ENCODE results near the gene FMNL2. TPM values are rescaled to one million over a fixed set of nuclear protein-coding genes. Genes with fewer than 3 reads are reported as not detected.
A peak's percentile ranks its signal among the peaks of the same experiment; 100 is the strongest.

The FMNL2 gene
- total and polyA plus RNA-seq, 2 of the 4 experiments (the other 2 are of a cell fraction), result 10.9 to 11.4 TPM

DNA sequence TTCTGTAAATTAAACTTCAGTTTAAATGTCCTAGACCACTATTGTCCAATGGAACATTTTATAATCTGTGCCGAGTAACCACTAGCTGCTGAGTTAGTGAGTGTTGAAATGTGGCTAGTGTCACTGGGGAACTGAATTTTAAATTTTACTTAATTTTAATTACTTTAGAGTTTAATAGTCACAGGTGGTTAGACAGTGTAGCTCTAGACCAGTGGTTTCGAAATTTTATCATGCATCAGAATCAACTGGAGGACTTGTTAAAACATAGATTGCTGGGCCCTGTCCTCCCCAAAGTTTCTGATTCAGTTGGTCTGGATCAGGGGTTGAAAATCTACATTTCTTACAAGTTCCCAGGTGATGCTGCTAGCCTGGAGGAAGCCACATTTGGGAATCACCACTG, 110.4 kb downstream of the FMNL2 start:
- Histone ChIP-seq H3K56ac (ENCODE audit: extremely low read depth, insufficient read depth, low read length) (no peak overlapping the region), H2BK15ac (ENCODE audit: low read depth, low read length) (no peak overlapping the region), H4K91ac (ENCODE audit: insufficient read depth, low read depth, low read length) (no peak overlapping the region), H3K23ac (ENCODE audit: low read depth, low read length) (no peak overlapping the region), H3K14ac (replicated peaks; ENCODE audit: low read depth, low read length) (no peak overlapping the region), H3K9ac (ENCODE audit: low read depth, low read length) (no peak overlapping the region), H3K9me1 (ENCODE audit: insufficient read depth, low read length) (no peaks in the 10 kb centered on the region; the same call in 1 of the 2 replicates), H2BK20ac (ENCODE audit: low read depth, low read length) (no peak overlapping the region), H3K9me3 (ENCODE audit: control insufficient read depth, insufficient read depth, low read length) (no peaks in the 10 kb centered on the region), H2BK120ac (ENCODE audit: low read depth, low read length) (no peak overlapping the region), H4K20me1 (ENCODE audit: insufficient read depth, low read length) (peaks cover 6% of the 10 kb centered on the region; the same call in 1 of the 2 replicates), H3K4ac (ENCODE audit: low read depth, low read length) (no peak overlapping the region), H3K27ac (ENCODE audit: insufficient read depth, low read length) (no peak overlapping the region), H3K36me3 (ENCODE audit: control insufficient read depth, insufficient read depth, low read length) (no peaks in the 10 kb centered on the region), H2AK9ac (replicated peaks; ENCODE audit: low read depth, low read length, poor library complexity) (no peak overlapping the region), H3K79me1 (ENCODE audit: low read depth in 1 of 2, low read length in 2 of 2) (peaks cover 24 to 28% of the 10 kb centered on the region in 2 experiments), H3K18ac (ENCODE audit: low read depth, low read length) (no peak overlapping the region), H3K4me3 (ENCODE audit: insufficient read depth, low read depth, low read length) (no peak overlapping the region), H2AK5ac (ENCODE audit: low read depth, low read length) (no peak overlapping the region), H4K5ac (ENCODE audit: low read depth, low read length) (no peak overlapping the region), H2BK5ac (ENCODE audit: low read depth, low read length, poor library complexity, severe bottlenecking) (no peak overlapping the region), H2AFZ (replicated peaks; ENCODE audit: low read length, poor library complexity) (no peak overlapping the region), H3K27me3 (ENCODE audit: control insufficient read depth, insufficient read depth, low read length) (no peaks in the 10 kb centered on the region), H3K4me1 (ENCODE audit: control insufficient read depth, insufficient read depth, low read length) (0 out of 2 replicates have a peak, but pooled peaks cover 2% of the 10 kb centered on the region), H4K8ac (ENCODE audit: low read depth in 2 of 2, low read length in 2 of 2) (no peak overlapping the region), H3K4me2 (ENCODE audit: low read depth, low read length) (peak overlapping the region; percentile 18)
- TF ChIP-seq MXI1 (IDR thresholded peaks at IDR 0.05; ENCODE audit: borderline replicate concordance, low read depth, low read length) (no peak), POLR2A (IDR thresholded peaks at IDR 0.05; ENCODE audit: low read depth, low read length) (no peak), NFE2L2 (IDR thresholded peaks at IDR 0.05; ENCODE audit: low read depth, low read length) (no peak)
- no TSS peak for BruUV-seq (replicated peaks)
- WGBS, 2 experiments (ENCODE audit: extremely low coverage in 2 of 2, insufficient read length in 1 of 2), result no CpG with 5 or more reads among the region's 2 CpGs
- ChIA-PET POLR2A (ENCODE audit: unreplicated experiment) (interaction anchor here (0.6 kb wide), 1 partner anchor 25 kb away, joined by 4 read pairs; no protein-coding TSS in a partner anchor), CTCF (no interaction called here)
- in situ Hi-C loops (cut with MboI; ENCODE audit: low sequenced_read_pairs), result no loop called here
- no peak; the same call in 1 of the 2 replicates for ATAC-seq (ENCODE audit: low read depth)
- intact Hi-C loops (cut with micrococcal nuclease), result no loop called here
- dilution Hi-C loops (cut with HindIII; ENCODE audit: low sequenced_read_pairs, unreplicated experiment), result no loop called here
- no peak for DNase-seq

Data from IMR-90 (cell line).